AG10803 (cell line): ENCODE measurements around the gene DUOXA1.
"Not testable (repeated sequence)": the region's sequence is repeated elsewhere in the genome, so short reads cannot be mapped to it uniquely, and the experiment has no call there.

Experiments
- DNase-seq: peaks from one replicate; pipeline ENCODE4 v3.0.0; 2010; ENCODE audit warnings: low read depth
- H3K4me3 ChIP-seq: 2 replicates; pipeline ENCODE4 v1.5.1; 2011; ENCODE audit warnings: mild to moderate bottlenecking, low read length, control low read depth
- TF ChIP-seq, protein P1 (sequence below): conservative IDR thresholded peaks from 2 replicates; pipeline ENCODE4 v1.5.1; 2011; ENCODE audit warnings: mild to moderate bottlenecking, low read length, control low read depth, inconsistent platforms

Gene DUOXA1

DNA sequence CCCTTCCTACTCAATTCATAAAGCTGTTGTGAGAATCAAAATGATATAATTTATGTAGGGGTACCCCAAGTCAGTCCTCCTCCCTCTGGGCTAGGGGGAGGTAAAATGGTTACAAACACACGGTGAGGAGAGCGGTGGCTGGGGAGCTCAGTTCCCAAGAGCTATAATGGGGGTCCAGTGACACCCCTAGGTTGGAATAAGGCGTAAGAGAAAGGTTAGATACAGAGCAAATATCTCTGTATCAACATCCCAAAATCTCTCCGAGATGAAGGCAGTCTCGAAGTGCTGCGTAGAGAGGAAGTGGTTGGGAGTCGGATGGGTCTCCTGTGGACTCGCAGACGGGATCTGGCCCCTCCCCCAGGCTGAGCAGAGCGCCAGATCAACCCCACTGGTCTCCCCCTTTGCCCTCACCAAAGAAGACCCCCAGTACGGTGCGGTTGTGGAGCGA, 17.5 kb downstream of the DUOXA1 start:
- TF ChIP-seq, protein P1, sequence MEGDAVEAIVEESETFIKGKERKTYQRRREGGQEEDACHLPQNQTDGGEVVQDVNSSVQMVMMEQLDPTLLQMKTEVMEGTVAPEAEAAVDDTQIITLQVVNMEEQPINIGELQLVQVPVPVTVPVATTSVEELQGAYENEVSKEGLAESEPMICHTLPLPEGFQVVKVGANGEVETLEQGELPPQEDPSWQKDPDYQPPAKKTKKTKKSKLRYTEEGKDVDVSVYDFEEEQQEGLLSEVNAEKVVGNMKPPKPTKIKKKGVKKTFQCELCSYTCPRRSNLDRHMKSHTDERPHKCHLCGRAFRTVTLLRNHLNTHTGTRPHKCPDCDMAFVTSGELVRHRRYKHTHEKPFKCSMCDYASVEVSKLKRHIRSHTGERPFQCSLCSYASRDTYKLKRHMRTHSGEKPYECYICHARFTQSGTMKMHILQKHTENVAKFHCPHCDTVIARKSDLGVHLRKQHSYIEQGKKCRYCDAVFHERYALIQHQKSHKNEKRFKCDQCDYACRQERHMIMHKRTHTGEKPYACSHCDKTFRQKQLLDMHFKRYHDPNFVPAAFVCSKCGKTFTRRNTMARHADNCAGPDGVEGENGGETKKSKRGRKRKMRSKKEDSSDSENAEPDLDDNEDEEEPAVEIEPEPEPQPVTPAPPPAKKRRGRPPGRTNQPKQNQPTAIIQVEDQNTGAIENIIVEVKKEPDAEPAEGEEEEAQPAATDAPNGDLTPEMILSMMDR: no peak
- no peak overlapping the region for H3K4me3 ChIP-seq
- no peak for DNase-seq

DNA sequence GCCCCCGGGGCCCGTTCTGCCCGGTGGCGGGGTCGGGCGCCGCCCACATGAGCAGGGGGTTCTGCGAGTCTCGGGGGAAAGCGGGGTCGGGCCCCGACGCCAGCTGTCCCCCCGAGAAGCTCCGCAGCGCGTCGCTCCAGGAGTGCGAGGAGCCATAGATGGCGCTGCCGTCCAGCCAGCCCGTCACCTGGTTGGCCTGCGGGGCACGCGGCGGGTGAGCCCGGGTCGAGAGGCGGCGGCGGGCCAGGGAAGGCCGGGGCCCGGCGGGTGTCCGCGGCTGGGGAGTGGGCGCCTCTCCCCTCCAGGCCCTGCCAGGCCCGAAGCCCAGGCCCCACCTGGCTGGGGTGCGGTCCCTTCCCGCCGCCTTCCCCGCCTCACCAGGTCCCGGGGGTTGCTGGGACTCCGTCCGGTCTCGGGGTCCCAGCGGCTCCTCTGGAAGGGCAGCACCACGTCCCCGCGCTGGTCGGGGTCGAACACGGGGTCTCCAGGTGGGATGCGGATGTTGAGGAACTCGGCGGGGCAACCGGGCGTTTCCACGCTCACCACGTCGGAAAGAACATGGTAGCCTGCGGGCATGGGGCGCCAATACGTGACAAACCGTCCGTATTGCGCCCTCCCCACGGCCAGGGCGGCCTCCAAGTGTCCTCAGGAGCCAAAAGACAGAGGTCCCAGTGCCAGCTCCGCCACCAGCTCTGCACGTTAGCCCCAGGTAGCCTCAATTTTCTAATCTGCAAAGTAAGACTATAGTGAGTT, 18.1 kb downstream of the DUOXA1 start:
- no peak for DNase-seq
- TF ChIP-seq, protein P1: no peak
- no peak overlapping the region for H3K4me3 ChIP-seq

DNA sequence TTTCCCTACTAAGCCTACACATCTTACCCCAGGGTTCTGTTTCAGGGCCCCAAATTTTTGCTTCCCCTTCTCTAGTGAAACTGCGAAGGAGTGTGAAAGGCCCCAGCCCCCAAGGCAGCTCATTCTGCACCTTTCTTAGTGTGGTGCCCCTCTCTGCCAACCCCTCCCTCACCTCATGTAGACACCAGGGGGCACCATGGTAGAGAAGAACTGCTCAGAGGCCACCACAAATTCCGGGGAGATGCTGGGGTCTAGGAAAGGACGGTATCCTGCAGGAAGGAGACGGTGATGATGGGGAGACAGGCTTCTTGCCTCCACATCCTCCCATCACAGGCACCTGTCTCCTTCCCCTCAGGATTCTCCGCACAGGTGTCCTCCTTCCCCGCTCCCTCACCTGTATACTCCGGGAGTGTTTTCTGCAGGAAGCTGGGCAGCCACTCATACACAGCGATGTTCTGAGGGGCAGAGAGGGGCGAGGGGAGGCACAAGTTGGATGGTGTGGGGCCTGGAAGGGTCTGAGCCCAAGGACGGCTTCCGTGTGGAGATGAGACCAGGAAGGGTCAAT, 19.3 kb downstream of the DUOXA1 start:
- DNase-seq: no peak
- H3K4me3 ChIP-seq: no peak overlapping the region
- TF ChIP-seq, protein P1: peak; percentile 11; the same call in 1 of the 2 replicates

DNA sequence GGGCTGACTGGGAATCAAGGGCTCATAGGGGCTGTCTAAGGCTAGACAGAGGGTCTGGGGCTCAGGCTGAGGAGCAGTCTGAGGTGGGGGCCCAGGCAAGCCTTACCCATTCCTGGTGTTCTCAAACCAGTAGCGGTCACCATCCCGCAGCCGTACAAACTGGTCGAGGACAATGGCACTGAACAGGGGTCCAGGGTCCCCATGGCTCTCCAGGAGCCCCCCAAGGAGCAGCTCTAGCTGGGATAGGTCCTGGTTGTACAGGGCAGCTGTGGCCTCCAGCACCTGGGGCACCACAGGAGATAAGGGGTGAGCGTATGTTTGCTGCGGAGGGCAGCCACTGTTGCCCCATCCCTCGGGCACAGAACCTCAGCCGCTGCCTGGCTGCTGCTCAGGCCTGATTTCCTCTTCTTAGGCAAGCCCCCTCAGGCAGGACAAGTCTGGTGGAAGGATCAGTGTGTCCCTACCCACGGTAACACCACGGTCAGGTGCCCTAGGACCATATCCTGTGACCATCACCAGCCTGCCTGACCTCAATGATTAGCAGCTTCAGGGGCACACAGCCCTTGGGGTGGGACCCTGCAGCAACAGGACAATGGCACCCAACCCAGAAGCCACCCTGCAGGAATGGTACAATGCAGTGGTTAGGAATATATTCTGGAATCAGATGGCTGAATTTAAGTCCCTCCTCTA, 21.6 kb downstream of the DUOXA1 start:
- no peak for DNase-seq
- no peak overlapping the region for H3K4me3 ChIP-seq
- TF ChIP-seq, protein P1: no peak

DNA sequence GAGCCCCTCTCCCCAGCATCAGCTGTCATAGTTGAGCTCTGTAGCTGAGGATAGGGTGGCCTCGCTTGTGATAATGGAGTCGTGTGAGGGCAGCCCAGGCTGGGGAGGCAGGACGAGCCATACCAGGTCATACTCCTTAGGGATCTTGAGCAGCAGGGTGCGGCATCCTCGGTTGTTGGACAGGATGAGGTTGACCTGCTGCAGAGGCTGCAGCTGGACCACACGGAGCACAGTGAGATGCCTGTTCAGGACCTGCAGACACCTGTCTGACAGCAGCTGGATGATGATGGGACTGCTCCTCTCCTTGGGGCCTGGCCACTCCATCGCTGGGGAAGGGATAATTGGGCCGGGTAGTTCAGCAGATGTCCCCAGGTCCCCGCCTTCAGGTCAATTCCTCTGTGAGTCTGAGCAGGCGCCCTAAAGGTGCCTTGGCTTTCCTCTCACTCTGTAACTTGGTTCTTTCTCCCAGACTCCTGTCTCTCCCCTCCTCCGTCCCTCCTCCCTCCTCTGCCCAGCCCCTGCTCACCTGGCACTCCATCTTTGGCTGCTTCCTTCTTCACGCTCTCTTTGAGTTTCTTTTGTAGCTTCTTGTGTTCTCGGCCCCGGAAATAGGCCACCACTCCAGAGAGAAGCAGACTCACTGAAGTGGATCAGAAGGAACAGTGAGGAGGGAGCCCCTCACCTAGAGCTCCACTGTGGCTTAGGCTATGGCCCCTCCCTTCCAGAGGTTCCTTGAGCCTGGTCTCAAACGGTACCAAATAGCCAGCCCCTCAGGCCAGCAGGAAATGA, 23.5 kb downstream of the DUOXA1 start:
- no peak overlapping the region for H3K4me3 ChIP-seq
- TF ChIP-seq, protein P1: no peak
- no peak for DNase-seq

DNA sequence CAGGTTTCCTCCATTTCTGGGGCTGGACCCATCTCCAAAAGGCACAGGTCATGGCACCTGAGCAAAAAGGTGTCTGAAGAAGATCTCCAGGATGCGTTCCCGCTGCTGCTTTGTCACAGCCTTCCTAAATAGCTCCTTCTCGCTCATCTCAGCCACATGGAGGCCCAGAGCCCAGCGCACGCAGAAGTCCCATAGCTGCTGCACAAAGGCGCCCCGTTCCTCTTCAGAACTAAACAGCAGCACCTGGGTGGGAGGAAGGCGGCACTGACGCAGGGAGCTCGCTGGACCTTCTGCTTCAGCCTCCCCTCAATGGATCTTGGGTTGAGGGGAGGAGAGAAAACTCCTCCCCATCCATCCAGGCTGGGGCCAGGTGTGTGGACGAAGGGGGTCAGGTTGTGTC, 24.1 kb downstream of the DUOXA1 start:
- DNase-seq: no peak
- H3K4me3 ChIP-seq: no peak overlapping the region

DNA sequence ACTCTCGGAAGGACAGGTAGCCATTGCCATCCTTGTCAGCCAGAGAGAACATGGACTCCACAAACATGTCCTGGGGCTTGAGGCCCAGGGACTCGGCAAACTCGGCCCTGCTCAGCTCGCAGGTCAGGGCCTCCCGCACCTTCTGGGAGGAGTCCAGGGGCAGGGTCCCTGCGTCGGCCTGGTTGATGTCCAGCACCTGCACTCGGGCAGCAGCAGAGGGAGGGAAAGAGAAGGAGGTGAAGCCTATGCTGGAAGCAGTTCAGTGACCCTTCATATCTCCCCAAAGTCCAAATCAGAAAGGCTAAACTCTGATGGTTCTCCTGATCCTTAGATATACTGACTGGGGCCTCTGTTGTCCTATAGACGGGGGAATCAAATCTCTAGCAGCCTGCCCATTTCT, 25.5 kb downstream of the DUOXA1 start:
- H3K4me3 ChIP-seq, DNase-seq: not testable (repeated sequence)

More for the DNA sequence above, 24.1 kb downstream of the DUOXA1 start:
- TF ChIP-seq, protein P1: no peak
